AG09319 (cell line): ENCODE results near the gene NRG2.

Experiments used
- DNase-seq: peaks from one replicate; pipeline ENCODE4 v3.0.0-alpha.2; 2010; ENCODE audit warnings: low read depth; ENCODE audit errors: extremely low read depth
- TF ChIP-seq, protein P1 (sequence below): IDR thresholded peaks from 2 replicates; pipeline ENCODE4 v1.5.1; 2011; ENCODE audit warnings: low read depth, mild to moderate bottlenecking, inconsistent platforms, low read length, moderate library complexity

Gene NRG2

DNA sequence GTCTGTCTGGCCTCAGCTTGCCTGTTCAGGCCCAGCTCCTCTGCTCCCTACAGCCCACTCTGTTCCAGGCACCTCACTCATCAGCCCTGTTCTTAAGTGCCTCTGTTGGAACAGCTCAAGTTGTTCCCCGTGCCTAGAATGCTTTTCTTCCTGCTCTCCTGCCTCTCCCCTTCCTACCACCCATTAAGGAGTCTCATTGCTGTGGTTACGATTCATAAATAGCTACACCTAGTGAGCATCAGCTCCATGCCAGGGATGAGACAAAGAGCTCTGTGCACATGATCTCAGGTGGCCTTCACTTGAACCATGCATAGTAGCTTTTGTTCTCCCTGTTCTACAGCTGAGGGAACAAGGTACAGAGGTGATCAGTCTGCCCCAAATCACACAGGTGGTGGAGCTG is 193.2 kb downstream of the NRG2 start:
- TF ChIP-seq, protein P1, sequence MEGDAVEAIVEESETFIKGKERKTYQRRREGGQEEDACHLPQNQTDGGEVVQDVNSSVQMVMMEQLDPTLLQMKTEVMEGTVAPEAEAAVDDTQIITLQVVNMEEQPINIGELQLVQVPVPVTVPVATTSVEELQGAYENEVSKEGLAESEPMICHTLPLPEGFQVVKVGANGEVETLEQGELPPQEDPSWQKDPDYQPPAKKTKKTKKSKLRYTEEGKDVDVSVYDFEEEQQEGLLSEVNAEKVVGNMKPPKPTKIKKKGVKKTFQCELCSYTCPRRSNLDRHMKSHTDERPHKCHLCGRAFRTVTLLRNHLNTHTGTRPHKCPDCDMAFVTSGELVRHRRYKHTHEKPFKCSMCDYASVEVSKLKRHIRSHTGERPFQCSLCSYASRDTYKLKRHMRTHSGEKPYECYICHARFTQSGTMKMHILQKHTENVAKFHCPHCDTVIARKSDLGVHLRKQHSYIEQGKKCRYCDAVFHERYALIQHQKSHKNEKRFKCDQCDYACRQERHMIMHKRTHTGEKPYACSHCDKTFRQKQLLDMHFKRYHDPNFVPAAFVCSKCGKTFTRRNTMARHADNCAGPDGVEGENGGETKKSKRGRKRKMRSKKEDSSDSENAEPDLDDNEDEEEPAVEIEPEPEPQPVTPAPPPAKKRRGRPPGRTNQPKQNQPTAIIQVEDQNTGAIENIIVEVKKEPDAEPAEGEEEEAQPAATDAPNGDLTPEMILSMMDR = no peak

DNA sequence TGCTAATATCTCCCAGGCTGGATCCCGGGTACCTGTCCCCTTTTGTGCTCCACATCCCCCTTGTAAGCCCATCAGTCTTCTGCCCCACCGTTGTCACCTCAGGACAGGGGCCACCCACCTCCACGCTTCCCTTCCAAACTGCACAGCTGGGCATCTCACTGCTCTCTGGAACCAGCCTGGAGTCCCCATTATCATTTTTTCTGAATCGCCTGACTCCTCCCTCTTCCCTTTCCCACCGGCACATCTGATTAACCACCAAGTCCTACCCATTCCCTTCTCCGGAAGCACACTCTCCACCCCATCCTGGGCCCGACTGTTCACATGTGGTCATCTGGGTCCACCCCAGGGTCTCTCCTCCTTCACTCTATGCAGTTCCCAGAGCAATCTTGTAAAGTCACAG is 193.6 kb downstream of the NRG2 start:
- DNase-seq = no peak
- TF ChIP-seq, protein P1 = no peak

More for the DNA sequence above, 193.2 kb downstream of the NRG2 start:
- DNase-seq = no peak

DNA sequence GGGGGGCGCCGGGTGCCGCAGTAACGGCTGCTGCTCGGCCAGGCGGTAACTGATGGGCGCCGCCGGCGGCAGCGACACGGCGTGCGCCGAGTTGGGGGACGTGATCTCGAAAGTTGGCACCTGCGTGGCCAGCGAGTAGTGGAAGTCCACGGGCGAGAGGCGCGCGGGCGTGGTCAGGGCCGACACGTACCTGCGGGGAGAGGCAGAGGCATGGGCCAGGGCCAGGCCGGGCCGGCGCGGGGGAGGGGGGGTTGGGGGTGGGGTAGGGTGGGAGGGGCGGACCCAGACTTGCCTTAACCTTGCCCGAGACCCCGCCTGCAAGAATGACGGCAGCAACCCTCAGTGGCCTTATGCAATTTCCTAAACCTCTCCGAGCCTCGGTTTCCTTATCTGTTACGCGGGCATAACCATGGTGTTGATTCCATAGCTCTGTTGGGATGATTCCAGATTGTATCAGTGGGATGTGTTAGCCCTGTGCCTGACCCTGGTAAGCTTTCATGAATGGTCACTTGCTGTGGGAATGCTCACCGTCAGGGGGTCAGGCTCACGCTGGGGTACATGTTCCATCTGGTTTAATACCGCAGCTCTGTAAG is 194.5 kb downstream of the NRG2 start:
- no peak for DNase-seq

DNA sequence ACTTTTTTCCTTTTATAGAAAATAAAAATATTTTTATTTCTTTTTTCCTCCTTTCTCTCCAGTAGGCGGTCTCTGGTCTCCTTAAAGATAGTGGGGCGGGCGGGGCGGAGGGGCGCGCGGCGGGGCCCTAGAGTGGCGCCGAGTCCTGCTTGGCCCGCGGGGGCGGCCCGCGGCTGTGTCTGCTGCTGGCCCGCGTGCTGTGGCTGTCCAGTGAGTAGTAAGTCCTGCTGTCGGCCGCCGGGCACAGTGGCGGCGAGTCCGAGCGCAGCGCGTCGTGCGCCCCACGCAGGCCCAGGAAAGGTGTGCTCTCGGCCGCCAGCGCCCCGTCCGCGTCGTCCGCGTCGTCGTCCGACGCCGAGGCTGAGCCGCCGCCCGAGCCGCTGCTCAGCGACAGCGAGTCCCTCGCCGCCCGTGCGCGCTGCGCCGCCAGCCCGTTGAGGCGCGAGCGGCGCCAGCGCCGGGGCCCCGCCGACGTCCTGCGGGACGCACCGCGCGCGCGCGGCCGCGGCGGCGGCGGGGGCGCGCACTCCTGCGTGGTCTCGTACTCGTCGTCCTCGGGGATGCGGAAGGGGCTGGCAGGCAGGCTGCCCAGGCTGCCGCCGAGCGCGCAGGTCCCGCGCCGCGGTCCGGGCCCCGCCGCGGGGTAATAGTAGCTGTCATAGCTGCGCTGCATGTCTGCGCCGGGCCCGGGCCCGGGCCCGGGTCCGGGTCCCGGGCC is 195.2 kb downstream of the NRG2 start:
- DNase-seq = no peak
- TF ChIP-seq, protein P1 = no peak

More for the DNA sequence above, 194.5 kb downstream of the NRG2 start:
- TF ChIP-seq, protein P1 = no peak

DNA sequence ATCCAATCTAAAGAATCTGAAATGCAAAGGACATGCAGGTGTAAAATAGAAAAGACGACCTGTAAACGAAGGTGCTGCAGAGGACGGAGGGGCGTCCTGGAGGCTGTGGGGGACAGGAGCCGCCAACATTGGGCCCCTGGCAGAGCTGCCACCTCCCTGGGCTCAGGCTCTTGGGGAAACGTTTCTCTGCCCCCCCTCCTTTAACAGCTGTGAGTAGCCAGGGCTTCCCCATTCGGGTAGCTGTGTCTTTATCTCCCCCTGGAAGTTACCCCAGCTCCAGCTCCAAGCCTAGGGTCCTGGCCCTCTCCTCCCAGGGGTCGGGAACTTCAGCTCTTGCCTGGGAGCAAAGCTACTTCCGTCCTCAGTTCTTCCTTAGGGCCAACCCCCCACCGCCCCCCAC is 196.0 kb downstream of the NRG2 start:
- TF ChIP-seq, protein P1 = no peak
- no peak for DNase-seq

DNA sequence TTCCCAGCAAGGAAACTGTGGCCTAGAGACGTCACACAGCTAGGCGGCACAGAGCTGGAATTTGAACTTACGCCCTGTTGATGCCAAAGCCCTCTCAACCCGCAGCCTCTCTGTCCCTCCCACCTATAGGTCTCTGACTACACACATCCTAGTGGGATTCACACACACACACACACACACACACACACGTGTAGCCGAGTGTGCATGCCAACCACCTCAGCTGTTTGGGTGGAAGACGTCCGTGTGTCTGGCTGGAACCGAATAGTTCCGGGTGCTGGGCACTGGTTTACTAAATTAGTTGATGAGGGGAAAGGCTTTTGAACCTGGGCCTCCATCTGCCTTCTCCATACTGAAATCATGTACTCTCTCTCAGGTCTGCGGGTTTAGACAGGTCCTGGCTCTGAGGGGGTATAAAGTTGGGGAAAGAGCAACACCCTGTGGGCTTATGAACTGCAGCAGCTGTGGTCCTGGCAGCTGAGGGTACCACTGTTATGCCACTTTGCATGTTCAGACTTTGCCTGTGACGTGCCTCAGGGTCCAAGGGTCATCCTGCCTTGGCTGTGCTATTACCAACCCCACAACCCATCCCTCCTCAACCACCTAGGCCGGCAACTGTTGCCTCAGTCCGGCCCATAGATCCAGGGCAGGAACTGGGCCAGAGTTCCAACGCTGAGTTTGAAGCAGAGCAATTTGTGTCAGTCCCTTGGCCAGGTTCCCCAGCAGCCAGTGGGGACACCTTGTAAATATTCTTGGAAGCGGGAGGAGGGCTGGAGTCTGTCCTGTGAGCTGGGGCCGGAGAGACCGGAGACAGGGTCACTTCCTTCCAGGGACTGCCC is 197.0 kb downstream of the NRG2 start:
- no peak for DNase-seq
- TF ChIP-seq, protein P1 = no peak
